ENCODE data around the gene GPNMB. TPM values are rescaled to one million over a fixed set of nuclear protein-coding genes. Genes with fewer than 3 reads are reported as not detected.
"Not testable (repeated sequence)": the region's sequence is repeated elsewhere in the genome, so short reads cannot be mapped to it uniquely, and the experiment has no call there.

Gene GPNMB
- total RNA-seq, 4 donors from 2014 or later, result 42.5 to 127 (median 93.7) TPM

DNA sequence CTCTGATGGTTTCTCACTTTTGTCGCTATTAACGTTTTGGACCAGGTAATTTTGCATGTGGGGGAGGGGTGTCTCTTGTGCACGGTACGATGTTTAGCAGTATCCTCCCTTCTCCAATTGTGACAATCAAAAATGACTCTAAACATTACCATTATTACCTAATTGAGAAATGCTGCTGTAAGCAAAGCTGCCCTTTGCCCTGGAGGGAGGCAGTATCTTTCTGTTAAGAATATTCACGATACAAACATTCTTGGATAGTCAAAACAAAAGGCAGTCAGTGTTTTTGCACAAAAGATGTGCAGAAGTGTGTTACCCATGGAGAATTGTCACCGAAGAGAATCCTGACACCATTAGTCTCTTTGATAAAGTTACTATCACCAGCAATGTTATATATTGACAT is 62.2 kb downstream of the GPNMB start:
- no peak overlapping the region for H3K27ac ChIP-seq
- H3K9me3 ChIP-seq, result no peaks in the 10 kb centered on the region
- H3K36me3 ChIP-seq, result no peaks in the 10 kb centered on the region
- intact Hi-C loops (cut with DNase I; ENCODE audit: low total_unique reads), result no loop called here
- DNase-seq, result no peak
- H3K4me1 ChIP-seq, result no peaks in the 10 kb centered on the region
- TF ChIP-seq, protein P1, sequence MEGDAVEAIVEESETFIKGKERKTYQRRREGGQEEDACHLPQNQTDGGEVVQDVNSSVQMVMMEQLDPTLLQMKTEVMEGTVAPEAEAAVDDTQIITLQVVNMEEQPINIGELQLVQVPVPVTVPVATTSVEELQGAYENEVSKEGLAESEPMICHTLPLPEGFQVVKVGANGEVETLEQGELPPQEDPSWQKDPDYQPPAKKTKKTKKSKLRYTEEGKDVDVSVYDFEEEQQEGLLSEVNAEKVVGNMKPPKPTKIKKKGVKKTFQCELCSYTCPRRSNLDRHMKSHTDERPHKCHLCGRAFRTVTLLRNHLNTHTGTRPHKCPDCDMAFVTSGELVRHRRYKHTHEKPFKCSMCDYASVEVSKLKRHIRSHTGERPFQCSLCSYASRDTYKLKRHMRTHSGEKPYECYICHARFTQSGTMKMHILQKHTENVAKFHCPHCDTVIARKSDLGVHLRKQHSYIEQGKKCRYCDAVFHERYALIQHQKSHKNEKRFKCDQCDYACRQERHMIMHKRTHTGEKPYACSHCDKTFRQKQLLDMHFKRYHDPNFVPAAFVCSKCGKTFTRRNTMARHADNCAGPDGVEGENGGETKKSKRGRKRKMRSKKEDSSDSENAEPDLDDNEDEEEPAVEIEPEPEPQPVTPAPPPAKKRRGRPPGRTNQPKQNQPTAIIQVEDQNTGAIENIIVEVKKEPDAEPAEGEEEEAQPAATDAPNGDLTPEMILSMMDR (IDR thresholded peaks at IDR 0.05), result no peak
- no peak for TF ChIP-seq POLR2A (IDR thresholded peaks at IDR 0.05)
- no peaks in the 10 kb centered on the region for H3K27me3 ChIP-seq
- no peak overlapping the region for H3K4me3 ChIP-seq

- H3K9me3 ChIP-seq; H3K4me1 ChIP-seq; intact Hi-C loops (cut with DNase I; ENCODE audit: low total_unique reads); H3K27me3 ChIP-seq; DNase-seq; H3K4me3 ChIP-seq; H3K36me3 ChIP-seq; H3K27ac ChIP-seq: not testable (repeated sequence)
Observed at GRCh38 chr7:23312141-23312540, 65.6 kb downstream of the GPNMB start.

- no peaks in the 10 kb centered on the region for H3K36me3 ChIP-seq
- no peak for TF ChIP-seq POLR2A (IDR thresholded peaks at IDR 0.05)
- TF ChIP-seq, protein P1 (IDR thresholded peaks at IDR 0.05), result no peak
- no peak overlapping the region for H3K4me3 ChIP-seq
- intact Hi-C loops (cut with DNase I; ENCODE audit: low total_unique reads), result no loop called here
- DNase-seq, result no peak
- no peaks in the 10 kb centered on the region for H3K4me1 ChIP-seq
- H3K27ac ChIP-seq, result no peak overlapping the region
- no peaks in the 10 kb centered on the region for H3K27me3 ChIP-seq
- no peaks in the 10 kb centered on the region for H3K9me3 ChIP-seq
Observed at GRCh38 chr7:23315366-23315765, 68.8 kb downstream of the GPNMB start.

Other genes with a start within 250 kb of the GPNMB start
- gene HYCC1, start 232.6 kb upstream of the GPNMB start, total RNA-seq, result 10 to 100 TPM; 25.0 to 89.0 (median 46.8) TPM
- gene KLHL7, start 141.0 kb upstream of the GPNMB start, total RNA-seq, result 100 to 1,000 TPM in 1 of 4 donors, 10 to 100 TPM in 3; 12.0 to 136 (median 45.1) TPM
- gene NUP42, start 64.7 kb upstream of the GPNMB start, total RNA-seq, result 10 to 100 TPM; 20.6 to 58.3 (median 36.1) TPM
- 100 to 1,000 TPM in 1 of 4 donors, 10 to 100 TPM in 3; 33.7 to 117 (median 46.3) TPM for gene MALSU1, start 52.6 kb downstream of the GPNMB start, total RNA-seq
- gene IGF2BP3, start 223.7 kb downstream of the GPNMB start, total RNA-seq, result 10 to 100 TPM in 1 of 4 donors, not detected in 3; 45.8 TPM